OCI-LY3 (cell line): ENCODE measurements around the gene KANSL1.

Experiments
- EZH2phosphoT487 ChIP-seq: fragments of 200-600 bp; shearing (Covaris generic); IDR thresholded peaks from 2 replicates; pipeline ENCODE4 v1.6.1; 2018; ENCODE audit warnings: antibody characterized with exemption, mixed run types, low read depth
- TF ChIP-seq, protein P1 (sequence below): fragments of 200-600, 300-600 bp; sonication (generic); IDR thresholded peaks from 2 replicates; pipeline ENCODE4 v1.5.1; 2014; ENCODE audit warnings: antibody characterized with exemption, low read length, low read depth

- TF ChIP-seq, protein P1, sequence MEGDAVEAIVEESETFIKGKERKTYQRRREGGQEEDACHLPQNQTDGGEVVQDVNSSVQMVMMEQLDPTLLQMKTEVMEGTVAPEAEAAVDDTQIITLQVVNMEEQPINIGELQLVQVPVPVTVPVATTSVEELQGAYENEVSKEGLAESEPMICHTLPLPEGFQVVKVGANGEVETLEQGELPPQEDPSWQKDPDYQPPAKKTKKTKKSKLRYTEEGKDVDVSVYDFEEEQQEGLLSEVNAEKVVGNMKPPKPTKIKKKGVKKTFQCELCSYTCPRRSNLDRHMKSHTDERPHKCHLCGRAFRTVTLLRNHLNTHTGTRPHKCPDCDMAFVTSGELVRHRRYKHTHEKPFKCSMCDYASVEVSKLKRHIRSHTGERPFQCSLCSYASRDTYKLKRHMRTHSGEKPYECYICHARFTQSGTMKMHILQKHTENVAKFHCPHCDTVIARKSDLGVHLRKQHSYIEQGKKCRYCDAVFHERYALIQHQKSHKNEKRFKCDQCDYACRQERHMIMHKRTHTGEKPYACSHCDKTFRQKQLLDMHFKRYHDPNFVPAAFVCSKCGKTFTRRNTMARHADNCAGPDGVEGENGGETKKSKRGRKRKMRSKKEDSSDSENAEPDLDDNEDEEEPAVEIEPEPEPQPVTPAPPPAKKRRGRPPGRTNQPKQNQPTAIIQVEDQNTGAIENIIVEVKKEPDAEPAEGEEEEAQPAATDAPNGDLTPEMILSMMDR, result no peak
- no peak for TF ChIP-seq EZH2phosphoT487
These were observed 64.8 kb downstream of the KANSL1 start for GRCh38 chr17:46128453-46128852.
